Prostate gland (tissue), 2 donors: Measurements from ENCODE around the gene ZC3H12C. TPM values are rescaled to one million over a fixed set of nuclear protein-coding genes. Genes with fewer than 3 reads are reported as not detected.

Experiments
- DNase-seq: peaks from one replicate; pipeline ENCODE4 v3.0.0-alpha.2; 2019; ENCODE audit warnings: low spot score
- H3K27ac ChIP-seq, 2 donors: fragments of 200-600 bp; sonication (generic); 2 replicates each; pipeline ENCODE4 v1.5.1; 2017 to 2019
- H3K27me3 ChIP-seq: fragments of 200-600 bp; sonication (generic); replicated peaks from 2 replicates; pipeline ENCODE4 v1.5.1; 2019; ENCODE audit not compliant: insufficient read depth
- H3K36me3 ChIP-seq, 2 donors: fragments of 200-600 bp; sonication (generic); 1 replicate in 1 of 2; 2 replicates in 1 of 2; pipeline versions ENCODE4 v1.5.1 to v1.8.1; 2017 to 2019
- H3K4me1 ChIP-seq: fragments of 200-600 bp; sonication (generic); replicated peaks from 2 replicates; pipeline ENCODE4 v1.5.1; 2019
- H3K4me3 ChIP-seq, 2 donors: fragments of 200-600 bp; sonication (generic); 2 replicates each; pipeline ENCODE4 v1.5.1; 2017 to 2019
- H3K9me3 ChIP-seq: fragments of 200-600 bp; sonication (generic); 2 replicates; pipeline ENCODE4 v1.5.1; 2017
- CTCF ChIP-seq, 4 experiments: fragments of 200-600 bp in 2 of 4; fragments of 450-650 bp in 2 of 4; sonication (generic) in 2 of 4; IDR thresholded peaks; 1 replicate in 3 of 4; 2 replicates in 1 of 4; pipeline ENCODE4 v1.5.1; 2016 to 2019; ENCODE audit warnings: antibody characterized with exemption in 4 of 4, mild to moderate bottlenecking in 2 of 4, moderate library complexity in 2 of 4
- POLR2A ChIP-seq: fragments of 450-650 bp; IDR thresholded peaks from one replicate; pipeline ENCODE4 v1.6.1; 2016; ENCODE audit warnings: antibody characterized with exemption, mild to moderate bottlenecking
- POLR2AphosphoS5 ChIP-seq: sonication (generic); formaldehyde crosslinking; IDR thresholded peaks from one replicate; pipeline ENCODE4 v1.6.1; 2017; ENCODE audit warnings: antibody characterized with exemption
- WGBS: methylation state at CpG from one replicate; pipeline ENCODE4 v1.1.5; 2018; 5-methylcytosine and 5-hydroxymethylcytosine counted together
- intact Hi-C: fragments of 100-400 bp; cut with DNase I; formaldehyde crosslinking; loops from one replicate; pipeline ENCODE4 v1.14.2; 2022
- total RNA-seq, 2 donors: library from RNA; depleted of rRNA; stranded (reverse); fragments of >200 nt; gene quantifications; one replicate each; pipeline ENCODE4 v1.1.0, GENCODE V29; 2016

Gene ZC3H12C
- total RNA-seq, 2 donors from 2014 or later: 6.5 to 11.9 TPM

- H3K27me3 ChIP-seq: no peaks in the 10 kb centered on the region
- H3K9me3 ChIP-seq: no peaks in the 10 kb centered on the region
- no peak overlapping the region for H3K4me3 ChIP-seq
- TF ChIP-seq CTCF (IDR thresholded peaks at IDR 0.05) (no peak), POLR2AphosphoS5 (no peak), POLR2A (no peak)
- intact Hi-C loops: no loop called here
- DNase-seq: no peak
- no peaks in the 10 kb centered on the region for H3K4me1 ChIP-seq
- WGBS: 70% methylated on average over 6 of the region's 6 CpGs
- no peak overlapping the region for H3K27ac ChIP-seq
- H3K36me3 ChIP-seq: no peaks in the 10 kb centered on the region
Observed at GRCh38 chr11:110174645-110175310, 81.6 kb downstream of the ZC3H12C start.

GRCh38 chr11:110176366-110177085 is 83.3 kb downstream of the ZC3H12C start:
- DNase-seq: no peak
- H3K27me3 ChIP-seq: no peaks in the 10 kb centered on the region
- no peaks in the 10 kb centered on the region for H3K9me3 ChIP-seq
- intact Hi-C loops: no loop called here
- no peak overlapping the region for H3K4me3 ChIP-seq
- H3K4me1 ChIP-seq: no peaks in the 10 kb centered on the region
- no peaks in the 10 kb centered on the region for H3K36me3 ChIP-seq
- TF ChIP-seq POLR2A (no peak), CTCF (IDR thresholded peaks at IDR 0.05) (no peak), POLR2AphosphoS5 (no peak)
- WGBS: 88% methylated on average over 12 of the region's 12 CpGs
- H3K27ac ChIP-seq: no peak overlapping the region

- no peaks in the 10 kb centered on the region for H3K36me3 ChIP-seq
- no peak for DNase-seq
- no peaks in the 10 kb centered on the region for H3K4me1 ChIP-seq
- H3K9me3 ChIP-seq: no peaks in the 10 kb centered on the region
- WGBS: 64% methylated on average over 7 of the region's 7 CpGs
- no peak overlapping the region for H3K27ac ChIP-seq
- TF ChIP-seq POLR2A: no peak
- TF ChIP-seq POLR2AphosphoS5: no peak
- TF ChIP-seq CTCF (IDR thresholded peaks at IDR 0.05): no peak
- no peak overlapping the region for H3K4me3 ChIP-seq
- H3K27me3 ChIP-seq: no peaks in the 10 kb centered on the region
- intact Hi-C loops: no loop called here
Observed at GRCh38 chr11:110177086-110177456, 83.9 kb downstream of the ZC3H12C start.

- Histone ChIP-seq H3K9me3 (no peaks in the 10 kb centered on the region), H3K4me1 (no peaks in the 10 kb centered on the region), H3K27me3 (no peaks in the 10 kb centered on the region), H3K4me3 (no peak overlapping the region), H3K27ac (no peak overlapping the region), H3K36me3 (no peaks in the 10 kb centered on the region)
- TF ChIP-seq POLR2AphosphoS5 (no peak), CTCF (IDR thresholded peaks at IDR 0.05) (no peak), POLR2A (no peak)
- 89% methylated on average over 4 of the region's 4 CpGs for WGBS
- intact Hi-C loops: no loop called here
- DNase-seq: no peak
Observed at GRCh38 chr11:110179064-110179463, 85.9 kb downstream of the ZC3H12C start.

GRCh38 chr11:110182886-110183285 is 89.7 kb downstream of the ZC3H12C start:
- H3K4me3 ChIP-seq: no peak overlapping the region
- no peak overlapping the region for H3K27ac ChIP-seq
- H3K4me1 ChIP-seq: no peaks in the 10 kb centered on the region
- H3K36me3 ChIP-seq: no peaks in the 10 kb centered on the region
- 81% methylated on average over 5 of the region's 5 CpGs for WGBS
- H3K9me3 ChIP-seq: no peaks in the 10 kb centered on the region
- no peak for DNase-seq
- H3K27me3 ChIP-seq: no peaks in the 10 kb centered on the region
- no peak for TF ChIP-seq POLR2AphosphoS5
- no peak for TF ChIP-seq POLR2A
- no peak for TF ChIP-seq CTCF (IDR thresholded peaks at IDR 0.05)
- intact Hi-C loops: no loop called here
